Measurements from ENCODE around the gene GAS2L2. TPM values are rescaled to one million over a fixed set of nuclear protein-coding genes. Genes with fewer than 3 reads are reported as not detected.

GAS2L2 gene
- polyA plus RNA-seq, 1 experiment = not detected

DNA sequence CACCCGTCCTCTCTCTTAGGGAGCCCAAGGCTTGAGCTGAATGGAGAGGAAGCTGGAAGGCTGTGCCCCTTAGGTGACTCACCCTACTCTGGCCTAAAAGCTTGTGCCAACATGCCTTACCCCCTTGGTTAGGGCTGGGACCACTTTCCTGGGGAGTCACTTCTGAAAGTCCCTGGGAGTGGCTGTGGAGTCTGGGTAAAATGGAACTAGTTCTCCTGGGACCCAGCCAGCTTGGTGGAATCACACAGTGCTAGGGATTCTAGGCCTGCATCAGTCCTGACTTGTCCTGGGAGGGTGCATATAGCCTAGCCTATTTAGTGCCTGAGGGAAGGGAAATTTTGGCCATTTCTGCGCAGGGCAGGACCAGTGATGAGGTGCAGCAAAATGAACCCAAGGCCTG, 31.9 kb upstream of the GAS2L2 start:
- DNase-seq (ENCODE audit: low read depth, low spot score) = no peak

DNA sequence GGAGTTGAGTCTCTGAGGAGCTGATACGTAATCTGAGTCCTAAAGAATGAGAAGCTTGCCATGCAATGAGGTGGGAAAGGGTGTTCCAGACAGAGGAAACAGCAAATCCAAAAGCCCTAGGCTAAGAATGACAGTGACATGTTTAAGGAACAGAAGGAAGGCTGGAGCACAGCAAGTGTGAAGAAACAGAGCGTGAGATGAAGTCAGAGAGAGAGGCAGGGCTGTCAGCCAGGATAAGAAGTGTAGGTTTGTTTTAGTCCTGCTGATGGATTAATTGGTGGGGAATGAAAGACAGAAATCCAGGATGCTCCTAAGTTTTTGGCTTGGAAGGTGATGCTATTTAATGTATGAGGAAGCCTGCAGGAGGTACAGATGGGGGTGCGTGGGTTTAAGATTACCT, 27.9 kb upstream of the GAS2L2 start:
- TF ChIP-seq, protein P1, sequence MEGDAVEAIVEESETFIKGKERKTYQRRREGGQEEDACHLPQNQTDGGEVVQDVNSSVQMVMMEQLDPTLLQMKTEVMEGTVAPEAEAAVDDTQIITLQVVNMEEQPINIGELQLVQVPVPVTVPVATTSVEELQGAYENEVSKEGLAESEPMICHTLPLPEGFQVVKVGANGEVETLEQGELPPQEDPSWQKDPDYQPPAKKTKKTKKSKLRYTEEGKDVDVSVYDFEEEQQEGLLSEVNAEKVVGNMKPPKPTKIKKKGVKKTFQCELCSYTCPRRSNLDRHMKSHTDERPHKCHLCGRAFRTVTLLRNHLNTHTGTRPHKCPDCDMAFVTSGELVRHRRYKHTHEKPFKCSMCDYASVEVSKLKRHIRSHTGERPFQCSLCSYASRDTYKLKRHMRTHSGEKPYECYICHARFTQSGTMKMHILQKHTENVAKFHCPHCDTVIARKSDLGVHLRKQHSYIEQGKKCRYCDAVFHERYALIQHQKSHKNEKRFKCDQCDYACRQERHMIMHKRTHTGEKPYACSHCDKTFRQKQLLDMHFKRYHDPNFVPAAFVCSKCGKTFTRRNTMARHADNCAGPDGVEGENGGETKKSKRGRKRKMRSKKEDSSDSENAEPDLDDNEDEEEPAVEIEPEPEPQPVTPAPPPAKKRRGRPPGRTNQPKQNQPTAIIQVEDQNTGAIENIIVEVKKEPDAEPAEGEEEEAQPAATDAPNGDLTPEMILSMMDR (IDR thresholded peaks at IDR 0.05; ENCODE audit: low read depth, low read length) = no peak
- Histone ChIP-seq H3K9me3 (ENCODE audit: control insufficient read depth, insufficient read depth, low read length) (no peaks in the 10 kb centered on the region; the same call in 1 of the 2 replicates), H3K27ac (ENCODE audit: low read depth, low read length) (no peak overlapping the region), H3K4me3 (ENCODE audit: low read depth, low read length) (no peak overlapping the region), H3K27me3 (ENCODE audit: control insufficient read depth, insufficient read depth, low read length) (peaks cover 14% of the 10 kb centered on the region)
- POLR2A ChIA-PET = interaction anchor here (0.7 kb wide), 1 partner anchor 1480 kb away, joined by 3 read pairs; no protein-coding TSS in a partner anchor
- DNase-seq (ENCODE audit: low read depth, low spot score) = no peak
- CTCF ChIA-PET = interaction anchor here (0.9 to 4.5 kb wide), 5 partner anchors 14 to 34 kb away, joined by 3 to 30 read pairs (median 4); partner anchors contain the start of gene TAF15

More for the DNA sequence above, 31.9 kb upstream of the GAS2L2 start:
- CTCF ChIA-PET = interaction anchor here (0.9 to 6.6 kb wide), 4 partner anchors 17 to 24 kb away, joined by 4 to 64 read pairs (median 12); no protein-coding TSS in a partner anchor
- H3K27me3 ChIP-seq (ENCODE audit: control insufficient read depth, insufficient read depth, low read length) = peaks cover 5% of the 10 kb centered on the region
- no peak overlapping the region for H3K4me3 ChIP-seq (ENCODE audit: low read depth, low read length)
- POLR2A ChIA-PET = no interaction called here
- no peak overlapping the region for H3K27ac ChIP-seq (ENCODE audit: low read depth, low read length)
- TF ChIP-seq, protein P1 (IDR thresholded peaks at IDR 0.05; ENCODE audit: low read depth, low read length) = no peak
- H3K9me3 ChIP-seq (ENCODE audit: control insufficient read depth, insufficient read depth, low read length) = no peaks in the 10 kb centered on the region

DNA sequence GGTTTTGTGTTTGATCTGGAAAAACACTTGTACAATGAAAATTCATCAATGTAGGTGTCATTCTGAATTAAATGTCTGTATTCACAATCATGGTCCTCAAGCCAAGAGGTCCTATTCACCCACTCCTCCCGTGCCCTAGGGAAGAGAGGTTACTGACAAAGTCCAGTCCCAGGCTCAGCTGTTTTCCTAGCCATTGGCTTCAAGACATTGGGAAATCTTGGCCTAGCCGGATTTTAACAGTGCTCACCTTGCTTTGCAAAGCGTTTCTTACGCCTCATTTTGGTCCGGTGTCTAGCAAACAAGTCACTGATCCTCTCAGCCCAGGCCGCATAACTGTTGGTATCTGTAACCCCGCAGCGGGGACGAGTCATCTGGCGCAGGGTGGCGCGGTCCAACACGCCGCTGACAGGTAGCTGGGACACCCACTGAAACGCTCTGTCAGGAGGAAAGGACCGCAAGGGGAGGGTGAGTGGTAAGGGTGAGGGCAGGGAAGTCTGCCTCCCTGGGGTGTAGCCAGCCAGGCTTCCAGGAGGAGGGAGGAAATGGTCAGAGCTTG, 25.7 kb upstream of the GAS2L2 start:
- POLR2A ChIA-PET = no interaction called here
- TF ChIP-seq, protein P1 (IDR thresholded peaks at IDR 0.05; ENCODE audit: low read depth, low read length) = no peak

DNA sequence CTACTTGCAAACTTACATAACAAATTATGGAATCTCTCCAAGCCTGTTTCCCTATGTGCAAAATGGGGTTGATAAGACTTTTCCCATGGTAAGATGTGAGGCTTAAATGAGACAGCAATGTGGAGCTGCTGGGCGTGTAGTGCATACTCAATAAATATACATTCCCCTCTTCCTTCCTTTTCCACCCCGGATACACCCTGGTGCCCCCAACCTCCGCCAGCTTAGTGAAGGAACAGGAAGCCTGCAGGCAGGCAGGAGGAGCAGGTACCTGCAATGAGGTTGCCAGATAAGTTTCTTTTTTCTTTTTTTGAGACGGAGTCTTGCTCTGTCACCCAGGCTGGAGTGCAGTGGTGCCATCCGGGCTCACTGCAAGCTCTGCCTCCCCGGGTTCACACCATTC, 22.5 kb upstream of the GAS2L2 start:
- CTCF ChIA-PET = interaction anchor here (0.6 to 6.6 kb wide), 3 partner anchors 12 to 212 kb away, joined by 3 to 45 read pairs (median 33); no protein-coding TSS in a partner anchor
- POLR2A ChIA-PET = no interaction called here
- DNase-seq (ENCODE audit: low read depth, low spot score) = no peak
- no peak overlapping the region for H3K4me3 ChIP-seq (ENCODE audit: low read depth, low read length)
- H3K9me3 ChIP-seq (ENCODE audit: control insufficient read depth, insufficient read depth, low read length) = no peaks in the 10 kb centered on the region; the same call in 1 of the 2 replicates
- peaks cover 16% of the 10 kb centered on the region for H3K27me3 ChIP-seq (ENCODE audit: control insufficient read depth, insufficient read depth, low read length)
- no peak overlapping the region for H3K27ac ChIP-seq (ENCODE audit: low read depth, low read length)
- TF ChIP-seq, protein P1 (IDR thresholded peaks at IDR 0.05; ENCODE audit: low read depth, low read length) = no peak

More for the DNA sequence above, 25.7 kb upstream of the GAS2L2 start:
- CTCF ChIA-PET = interaction anchor here (0.9 to 4.5 kb wide), 4 partner anchors 14 to 30 kb away, joined by 3 to 30 read pairs (median 9); partner anchors contain the start of gene TAF15
- peaks cover 14% of the 10 kb centered on the region for H3K27me3 ChIP-seq (ENCODE audit: control insufficient read depth, insufficient read depth, low read length)
- H3K4me3 ChIP-seq (ENCODE audit: low read depth, low read length) = no peak overlapping the region
- DNase-seq (ENCODE audit: low read depth, low spot score) = no peak
- H3K27ac ChIP-seq (ENCODE audit: low read depth, low read length) = no peak overlapping the region
- H3K9me3 ChIP-seq (ENCODE audit: control insufficient read depth, insufficient read depth, low read length) = no peaks in the 10 kb centered on the region; the same call in 1 of the 2 replicates

DNA sequence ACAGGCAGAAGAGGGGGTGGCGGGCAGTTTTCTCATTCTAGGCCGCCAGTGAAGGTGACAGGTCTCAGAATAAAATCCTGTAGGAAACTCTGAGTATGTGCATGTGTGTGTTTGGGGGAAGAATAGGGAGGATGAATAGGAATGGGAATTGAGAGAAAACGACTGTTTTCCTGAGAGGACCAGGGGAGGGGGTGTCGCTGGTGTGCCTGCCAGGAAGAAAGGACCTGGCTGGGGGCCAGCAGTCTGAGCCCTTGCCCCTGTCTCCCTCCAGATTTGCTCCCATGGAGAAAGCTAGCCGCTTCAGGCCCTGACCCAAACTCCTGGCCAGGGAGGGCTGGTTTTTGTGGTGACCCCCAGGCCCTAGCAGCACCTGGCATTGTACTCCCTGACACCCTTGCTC, 22.0 kb upstream of the GAS2L2 start:
- Histone ChIP-seq H3K9me3 (ENCODE audit: control insufficient read depth, insufficient read depth, low read length) (no peaks in the 10 kb centered on the region; the same call in 1 of the 2 replicates), H3K27ac (ENCODE audit: low read depth, low read length) (no peak overlapping the region), H3K27me3 (ENCODE audit: control insufficient read depth, insufficient read depth, low read length) (peaks cover 16% of the 10 kb centered on the region), H3K4me3 (ENCODE audit: low read depth, low read length) (no peak overlapping the region)
- TF ChIP-seq, protein P1 (IDR thresholded peaks at IDR 0.05; ENCODE audit: low read depth, low read length) = no peak
- DNase-seq (ENCODE audit: low read depth, low spot score) = no peak
- POLR2A ChIA-PET = no interaction called here
- CTCF ChIA-PET = interaction anchor here (0.6 to 6.6 kb wide), 6 partner anchors 11 to 212 kb away, joined by 3 to 45 read pairs (median 5); no protein-coding TSS in a partner anchor
